ENCODE results near the gene FOXA3. TPM values are rescaled to one million over a fixed set of nuclear protein-coding genes. Genes with fewer than 3 reads are reported as not detected.

The FOXA3 gene
- total and polyA plus RNA-seq, 11 donors: 0.07 TPM; not detected in 10

- H3K4me3 ChIP-seq: no peak within 1 kb of the TSS
- no peaks in the 10 kb centered on the region for H3K36me3 ChIP-seq
- H3K4me1 ChIP-seq: no peaks in the 10 kb centered on the region
- no peaks in the 10 kb centered on the region for H3K9me3 ChIP-seq
- intact Hi-C loops (cut with DNase I): no loop called here
- peaks cover 0 to 31% (median 0%) of the 10 kb centered on the region in 9 donors for H3K27me3 ChIP-seq
- ATAC-seq: peak in 1 of 4 donors; percentile 70
- peak in 2 of 5 donors; percentile 34 to 48 for DNase-seq
- TF ChIP-seq, protein P1, sequence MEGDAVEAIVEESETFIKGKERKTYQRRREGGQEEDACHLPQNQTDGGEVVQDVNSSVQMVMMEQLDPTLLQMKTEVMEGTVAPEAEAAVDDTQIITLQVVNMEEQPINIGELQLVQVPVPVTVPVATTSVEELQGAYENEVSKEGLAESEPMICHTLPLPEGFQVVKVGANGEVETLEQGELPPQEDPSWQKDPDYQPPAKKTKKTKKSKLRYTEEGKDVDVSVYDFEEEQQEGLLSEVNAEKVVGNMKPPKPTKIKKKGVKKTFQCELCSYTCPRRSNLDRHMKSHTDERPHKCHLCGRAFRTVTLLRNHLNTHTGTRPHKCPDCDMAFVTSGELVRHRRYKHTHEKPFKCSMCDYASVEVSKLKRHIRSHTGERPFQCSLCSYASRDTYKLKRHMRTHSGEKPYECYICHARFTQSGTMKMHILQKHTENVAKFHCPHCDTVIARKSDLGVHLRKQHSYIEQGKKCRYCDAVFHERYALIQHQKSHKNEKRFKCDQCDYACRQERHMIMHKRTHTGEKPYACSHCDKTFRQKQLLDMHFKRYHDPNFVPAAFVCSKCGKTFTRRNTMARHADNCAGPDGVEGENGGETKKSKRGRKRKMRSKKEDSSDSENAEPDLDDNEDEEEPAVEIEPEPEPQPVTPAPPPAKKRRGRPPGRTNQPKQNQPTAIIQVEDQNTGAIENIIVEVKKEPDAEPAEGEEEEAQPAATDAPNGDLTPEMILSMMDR (IDR thresholded peaks at IDR 0.05): peak in 7 of 12 donors; percentile 10 to 36 (median 18)
- TF ChIP-seq POLR2A (IDR thresholded peaks at IDR 0.05): no peak
- WGBS, 4 donors: 59 to 73% (median 59%) methylated on average over 24 to 44 of the region's 44 CpGs
- H3K27ac ChIP-seq: no peak within 1 kb of the TSS
These were observed 50.0 kb downstream of the FOXA3 start, which contains the start of gene NANOS2 for GRCh38 chr19:45913874-45914830. TSS of gene NANOS2 (minus strand) at chr19:45914778. CDS start at chr19:45914693, 85 bp downstream.

- no peaks in the 10 kb centered on the region for H3K9me3 ChIP-seq
- DNase-seq (no peak), ATAC-seq (no peak)
- H3K4me1 ChIP-seq: no peaks in the 10 kb centered on the region
- H3K27ac ChIP-seq: no peak overlapping the region
- peaks cover 0 to 31% (median 0%) of the 10 kb centered on the region in 9 donors for H3K27me3 ChIP-seq
- H3K36me3 ChIP-seq: no peaks in the 10 kb centered on the region
- no peak overlapping the region for H3K4me3 ChIP-seq
- intact Hi-C loops (cut with DNase I): no loop called here
- 50 to 58% (median 55%) methylated on average over 4 of the region's 4 CpGs for WGBS, 4 donors
- TF ChIP-seq POLR2A (IDR thresholded peaks at IDR 0.05): no peak
- TF ChIP-seq, protein P1 (IDR thresholded peaks at IDR 0.05): no peak
These were observed 53.4 kb downstream of the FOXA3 start for GRCh38 chr19:45917421-45918091.

GRCh38 chr19:45918721-45919120 lies 54.6 kb downstream of the FOXA3 start:
- no peak for ATAC-seq
- no peaks in the 10 kb centered on the region for H3K9me3 ChIP-seq
- intact Hi-C loops (cut with DNase I): no loop called here

More at GRCh38 chr19:45918721-45919120, 54.6 kb downstream of the FOXA3 start:
- H3K4me1 ChIP-seq: no peaks in the 10 kb centered on the region
- H3K27ac ChIP-seq: no peak overlapping the region
- no peak overlapping the region for H3K4me3 ChIP-seq
- peaks cover 0 to 23% (median 0%) of the 10 kb centered on the region in 9 donors for H3K27me3 ChIP-seq
- no peak for DNase-seq
- 60 to 79% (median 70%) methylated on average over 4 of the region's 4 CpGs for WGBS, 4 donors
- no peaks in the 10 kb centered on the region for H3K36me3 ChIP-seq
- TF ChIP-seq, protein P1 (IDR thresholded peaks at IDR 0.05): no peak
- no peak for TF ChIP-seq POLR2A (IDR thresholded peaks at IDR 0.05)
